Endothelial cell (in vitro differentiated cells): ENCODE results near the gene IL17RB. TPM values are rescaled to one million over a fixed set of nuclear protein-coding genes. Genes with fewer than 3 reads are reported as not detected.

Experiments
- DNase-seq: peaks from one replicate; pipeline ENCODE4 v3.0.0; 2021; ENCODE audit warnings: low spot score
- H3K27ac Mint-ChIP-seq: one replicate; pipeline ENCODE4 v1.8.0; 2021; ENCODE audit warnings: mixed read lengths, inconsistent platforms; ENCODE audit not compliant: unreplicated experiment
- H3K27me3 Mint-ChIP-seq: one replicate; pipeline ENCODE4 v1.8.0; 2021; ENCODE audit warnings: mild to moderate bottlenecking, moderate library complexity, mixed read lengths, inconsistent platforms; ENCODE audit not compliant: unreplicated experiment
- H3K36me3 Mint-ChIP-seq: one replicate; pipeline ENCODE4 v1.8.0; 2021; ENCODE audit warnings: mild to moderate bottlenecking, low read depth, mixed read lengths, inconsistent platforms; ENCODE audit not compliant: unreplicated experiment
- H3K4me1 Mint-ChIP-seq: one replicate; pipeline ENCODE4 v1.8.0; 2021; ENCODE audit warnings: mild to moderate bottlenecking, mixed read lengths, inconsistent platforms; ENCODE audit not compliant: unreplicated experiment
- H3K4me3 Mint-ChIP-seq: one replicate; pipeline ENCODE4 v1.8.0; 2021; ENCODE audit warnings: mild to moderate bottlenecking, mixed read lengths, inconsistent platforms; ENCODE audit not compliant: unreplicated experiment
- H3K9me3 Mint-ChIP-seq: one replicate; pipeline ENCODE4 v1.8.0; 2021; ENCODE audit warnings: mixed read lengths, inconsistent platforms; ENCODE audit not compliant: unreplicated experiment
- total RNA-seq: library from RNA; stranded (reverse); fragmentation: NEBNext Ultra II Directional; extraction: Animal tissue kit (Norgen Biotek cat#: 25700); gene quantifications from one replicate; pipeline ENCODE4 v1.2.1, GENCODE V29; 2021; ENCODE audit not compliant: unreplicated experiment
- TF ChIP-seq, protein P1 (sequence below): fragments of 200-600 bp; sonication (generic); IDR thresholded peaks from one replicate; pipeline ENCODE4 v1.5.0; 2021; ENCODE audit warnings: antibody characterized with exemption; ENCODE audit not compliant: unreplicated experiment

Gene IL17RB
- total RNA-seq, 1 donor from 2014 or later = 0.33 TPM

DNA sequence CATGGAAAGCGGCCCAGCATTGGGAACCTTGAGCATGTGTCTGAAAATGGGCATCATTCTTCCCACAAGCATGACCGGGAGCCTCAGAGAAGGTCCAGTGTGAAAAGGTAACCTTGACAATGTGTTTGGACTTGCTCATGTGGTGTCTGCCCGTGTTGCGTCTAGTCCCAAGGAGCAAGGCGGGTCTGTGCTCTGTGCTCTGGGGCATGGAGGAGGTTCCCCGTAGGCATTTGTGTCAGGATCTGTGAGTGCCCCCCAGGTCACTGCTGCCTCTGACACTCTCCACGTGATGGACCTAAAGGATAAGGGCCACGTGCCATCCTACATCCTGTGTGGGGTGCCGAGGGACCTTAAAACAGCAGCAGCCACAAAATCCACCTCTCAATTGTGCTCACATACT is 45.0 kb upstream of the IL17RB start:
- peaks cover 48% of the 10 kb centered on the region for H3K36me3 Mint-ChIP-seq
- H3K27ac Mint-ChIP-seq = no peak overlapping the region
- no peak for DNase-seq
- no peak overlapping the region for H3K4me3 Mint-ChIP-seq
- H3K4me1 Mint-ChIP-seq = no peaks in the 10 kb centered on the region
- H3K27me3 Mint-ChIP-seq = peaks cover 7% of the 10 kb centered on the region
- TF ChIP-seq, protein P1, sequence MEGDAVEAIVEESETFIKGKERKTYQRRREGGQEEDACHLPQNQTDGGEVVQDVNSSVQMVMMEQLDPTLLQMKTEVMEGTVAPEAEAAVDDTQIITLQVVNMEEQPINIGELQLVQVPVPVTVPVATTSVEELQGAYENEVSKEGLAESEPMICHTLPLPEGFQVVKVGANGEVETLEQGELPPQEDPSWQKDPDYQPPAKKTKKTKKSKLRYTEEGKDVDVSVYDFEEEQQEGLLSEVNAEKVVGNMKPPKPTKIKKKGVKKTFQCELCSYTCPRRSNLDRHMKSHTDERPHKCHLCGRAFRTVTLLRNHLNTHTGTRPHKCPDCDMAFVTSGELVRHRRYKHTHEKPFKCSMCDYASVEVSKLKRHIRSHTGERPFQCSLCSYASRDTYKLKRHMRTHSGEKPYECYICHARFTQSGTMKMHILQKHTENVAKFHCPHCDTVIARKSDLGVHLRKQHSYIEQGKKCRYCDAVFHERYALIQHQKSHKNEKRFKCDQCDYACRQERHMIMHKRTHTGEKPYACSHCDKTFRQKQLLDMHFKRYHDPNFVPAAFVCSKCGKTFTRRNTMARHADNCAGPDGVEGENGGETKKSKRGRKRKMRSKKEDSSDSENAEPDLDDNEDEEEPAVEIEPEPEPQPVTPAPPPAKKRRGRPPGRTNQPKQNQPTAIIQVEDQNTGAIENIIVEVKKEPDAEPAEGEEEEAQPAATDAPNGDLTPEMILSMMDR = no peak
- no peaks in the 10 kb centered on the region for H3K9me3 Mint-ChIP-seq

DNA sequence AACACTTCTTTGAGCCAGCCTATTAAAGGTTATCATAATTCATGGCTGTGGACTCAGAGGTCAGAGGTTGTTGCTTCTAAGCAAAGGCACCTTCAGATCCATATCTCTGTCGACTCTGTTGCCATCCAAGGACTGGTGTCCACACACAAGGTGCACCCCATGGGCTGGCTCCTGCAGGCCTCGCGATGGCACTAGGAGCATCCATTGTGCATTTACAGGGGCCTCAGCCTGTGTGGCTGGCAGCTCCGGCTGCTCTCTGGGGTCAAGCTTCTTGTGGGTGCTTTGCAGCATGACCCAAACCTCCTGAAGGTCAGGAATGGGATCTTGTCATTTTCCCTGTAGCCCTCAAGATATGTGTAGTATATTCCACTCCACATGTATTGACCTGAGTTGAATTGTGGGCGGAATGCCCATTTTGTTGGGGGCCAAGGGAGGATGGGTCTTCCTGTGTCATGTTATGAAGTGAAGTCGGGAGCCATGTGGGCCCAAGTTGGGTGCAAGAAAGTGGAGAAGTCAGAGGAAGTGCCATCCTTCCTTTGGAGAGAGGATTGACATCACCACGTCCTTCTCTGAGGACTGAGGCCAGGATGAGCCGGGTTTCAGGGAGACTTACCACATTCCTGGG is 44.0 kb upstream of the IL17RB start:
- DNase-seq = no peak
- no peak overlapping the region for H3K4me3 Mint-ChIP-seq
- TF ChIP-seq, protein P1 = no peak

DNA sequence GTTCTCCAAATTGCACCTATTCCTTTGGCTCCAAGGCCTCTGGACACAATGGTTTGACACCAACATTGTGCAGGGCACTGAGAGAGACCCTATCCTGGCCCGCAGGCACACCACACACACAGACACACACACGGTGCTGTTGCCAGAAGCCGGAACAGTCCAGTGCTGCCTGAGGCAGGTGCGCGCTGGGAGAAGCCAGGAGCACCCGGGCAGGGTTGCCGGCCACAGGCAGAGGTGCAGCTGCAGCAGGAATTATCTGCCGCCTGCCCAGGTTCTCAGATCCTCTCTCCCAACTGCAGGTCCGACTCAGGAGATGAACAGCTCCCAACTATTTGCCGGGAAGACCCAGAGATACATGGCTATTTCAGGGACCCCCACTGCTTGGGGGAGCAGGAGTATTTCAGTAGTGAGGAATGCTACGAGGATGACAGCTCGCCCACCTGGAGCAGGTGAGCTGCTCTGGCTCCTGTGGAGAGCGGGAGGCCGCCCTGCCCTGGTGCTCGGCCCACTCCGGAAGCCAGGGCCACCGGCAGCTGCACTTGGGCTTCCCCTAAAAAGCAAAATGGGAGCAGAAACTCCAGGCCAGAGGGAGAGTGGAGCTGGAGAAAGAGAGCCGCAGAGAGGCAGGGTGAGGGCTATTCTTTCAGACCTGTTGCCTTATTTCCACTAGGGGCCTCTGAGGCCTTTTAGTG is 43.1 kb upstream of the IL17RB start:
- Mint-ChIP-seq H3K4me1 (no peaks in the 10 kb centered on the region), H3K36me3 (peaks cover 55% of the 10 kb centered on the region), H3K4me3 (no peak overlapping the region), H3K9me3 (no peaks in the 10 kb centered on the region), H3K27me3 (peaks cover 7% of the 10 kb centered on the region), H3K27ac (no peak overlapping the region)
- TF ChIP-seq, protein P1 = no peak
- no peak for DNase-seq

More for the DNA sequence above, 44.0 kb upstream of the IL17RB start:
- Mint-ChIP-seq H3K27ac (no peak overlapping the region), H3K9me3 (no peaks in the 10 kb centered on the region), H3K4me1 (no peaks in the 10 kb centered on the region), H3K36me3 (peaks cover 54% of the 10 kb centered on the region), H3K27me3 (peaks cover 7% of the 10 kb centered on the region)

DNA sequence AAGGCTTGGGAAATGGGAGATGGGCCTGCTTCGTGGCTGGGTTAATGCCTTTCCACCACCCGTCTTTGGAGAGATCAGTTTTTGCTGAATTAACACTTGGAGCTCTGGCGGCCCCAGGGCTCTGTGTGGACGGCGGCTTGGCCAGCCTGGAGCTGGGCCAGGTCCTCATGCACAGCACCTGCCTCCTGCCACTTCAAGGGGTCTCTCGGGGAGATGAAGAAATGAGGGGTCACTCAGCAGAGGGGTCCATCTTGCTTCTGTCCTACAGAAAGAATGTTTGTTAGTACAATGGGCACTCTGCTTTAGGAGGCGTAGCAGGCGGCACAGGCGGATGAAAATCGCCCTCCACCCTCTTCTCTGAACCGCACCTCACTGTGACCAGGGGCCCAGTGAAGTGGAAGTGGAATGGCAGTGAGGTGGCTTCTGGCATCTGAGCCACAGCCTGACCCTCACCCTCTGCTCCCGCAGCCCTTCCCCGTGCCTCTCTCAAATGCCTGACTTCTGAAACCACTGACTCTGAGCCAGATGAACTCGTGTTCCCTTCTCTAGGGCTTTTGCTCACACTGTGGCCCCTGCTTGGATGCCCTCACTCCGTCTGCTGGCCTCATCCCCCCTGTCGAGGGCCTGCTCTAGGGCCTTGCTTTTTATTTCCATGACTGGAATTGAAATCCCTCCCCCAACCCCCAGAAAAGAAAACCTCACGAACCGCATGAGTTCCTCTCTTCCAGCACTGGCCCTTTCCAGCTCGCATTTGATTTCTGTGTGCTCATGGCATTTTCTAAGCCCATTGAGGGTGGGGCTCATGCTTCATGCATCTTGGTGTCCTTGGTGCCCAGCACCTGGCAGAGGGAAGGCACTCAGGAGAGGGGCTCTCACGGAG is 42.3 kb upstream of the IL17RB start:
- Mint-ChIP-seq H3K27me3 (peaks cover 7% of the 10 kb centered on the region), H3K36me3 (peaks cover 58% of the 10 kb centered on the region), H3K4me3 (no peak overlapping the region), H3K4me1 (no peaks in the 10 kb centered on the region), H3K9me3 (no peaks in the 10 kb centered on the region), H3K27ac (no peak overlapping the region)
- TF ChIP-seq, protein P1 = no peak
- no peak for DNase-seq
